Sigmoid colon (tissue), 4 donors: ENCODE data around the gene DYNC1LI2.

Experiments used
- EP300 ChIP-seq, 4 donors: sonication (generic); formaldehyde crosslinking; IDR thresholded peaks; one replicate each; pipeline ENCODE4 v1.6.1; 2017; ENCODE audit warnings: antibody characterized with exemption in 4 of 4
- POLR2A ChIP-seq, 2 donors: fragments of 450-650 bp; IDR thresholded peaks; one replicate each; pipeline ENCODE4 v1.6.1; 2016; ENCODE audit warnings: antibody characterized with exemption in 2 of 2, mild to moderate bottlenecking in 2 of 2, moderate library complexity in 2 of 2
- TF ChIP-seq, protein P1 (sequence below), 4 experiments: fragments of 450-650 bp in 3 of 4; fragments of 200-600 bp in 1 of 4; IDR thresholded peaks; one replicate each; pipeline ENCODE4 v1.5.1; 2016 to 2019; ENCODE audit warnings: antibody characterized with exemption in 4 of 4, mild to moderate bottlenecking in 3 of 4, moderate library complexity in 2 of 4

DNA sequence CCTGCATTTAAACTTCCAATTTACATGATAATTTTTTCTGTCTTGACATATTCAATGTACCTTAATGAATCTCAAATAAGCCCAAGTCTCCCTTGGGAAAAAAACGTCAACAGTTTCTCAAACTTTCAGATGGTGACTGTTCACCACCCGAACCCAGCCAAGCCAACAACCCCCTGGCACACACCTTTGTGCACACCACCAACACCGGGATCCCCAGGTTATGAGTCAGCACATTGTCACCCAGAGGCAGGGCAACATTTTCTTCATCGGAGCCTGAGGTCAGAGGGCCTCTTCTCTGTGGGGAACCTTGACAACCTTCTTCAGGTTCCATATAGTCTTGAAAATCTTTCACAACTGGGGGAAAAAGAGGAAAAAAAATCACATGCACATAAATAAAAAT, 15.5 kb downstream of the DYNC1LI2 start:
- TF ChIP-seq, protein P1, sequence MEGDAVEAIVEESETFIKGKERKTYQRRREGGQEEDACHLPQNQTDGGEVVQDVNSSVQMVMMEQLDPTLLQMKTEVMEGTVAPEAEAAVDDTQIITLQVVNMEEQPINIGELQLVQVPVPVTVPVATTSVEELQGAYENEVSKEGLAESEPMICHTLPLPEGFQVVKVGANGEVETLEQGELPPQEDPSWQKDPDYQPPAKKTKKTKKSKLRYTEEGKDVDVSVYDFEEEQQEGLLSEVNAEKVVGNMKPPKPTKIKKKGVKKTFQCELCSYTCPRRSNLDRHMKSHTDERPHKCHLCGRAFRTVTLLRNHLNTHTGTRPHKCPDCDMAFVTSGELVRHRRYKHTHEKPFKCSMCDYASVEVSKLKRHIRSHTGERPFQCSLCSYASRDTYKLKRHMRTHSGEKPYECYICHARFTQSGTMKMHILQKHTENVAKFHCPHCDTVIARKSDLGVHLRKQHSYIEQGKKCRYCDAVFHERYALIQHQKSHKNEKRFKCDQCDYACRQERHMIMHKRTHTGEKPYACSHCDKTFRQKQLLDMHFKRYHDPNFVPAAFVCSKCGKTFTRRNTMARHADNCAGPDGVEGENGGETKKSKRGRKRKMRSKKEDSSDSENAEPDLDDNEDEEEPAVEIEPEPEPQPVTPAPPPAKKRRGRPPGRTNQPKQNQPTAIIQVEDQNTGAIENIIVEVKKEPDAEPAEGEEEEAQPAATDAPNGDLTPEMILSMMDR (IDR thresholded peaks at IDR 0.05), result no peak
- TF ChIP-seq EP300 (IDR thresholded peaks at IDR 0.05) (no peak), POLR2A (IDR thresholded peaks at IDR 0.05) (no peak)
